GM19467 (cell line): Measurements from ENCODE around the gene ART5.
"Not testable (repeated sequence)": the region's sequence is repeated elsewhere in the genome, so short reads cannot be mapped to it uniquely, and the experiment has no call there.

Experiments
- ATAC-seq: cut with Tn5 transposase; IDR thresholded peaks from one replicate; pipeline ENCODE4 v1.9.1; 2021; ENCODE audit warnings: mild to moderate bottlenecking, moderate library complexity; ENCODE audit not compliant: unreplicated experiment

The ART5 gene

GRCh38 chr11:3623767-3624458 is 17.9 kb downstream of the ART5 start:
- ATAC-seq: no peak

GRCh38 chr11:3623121-3623520 is 18.7 kb downstream of the ART5 start:
- ATAC-seq: no peak

- no peak for ATAC-seq
These were observed 19.3 kb downstream of the ART5 start for GRCh38 chr11:3622521-3622920.

GRCh38 chr11:3617990-3618389 is 23.8 kb downstream of the ART5 start:
- no peak for ATAC-seq

GRCh38 chr11:3616721-3617460 is 24.9 kb downstream of the ART5 start:
- no peak for ATAC-seq

- ATAC-seq: no peak
These were observed 25.8 kb downstream of the ART5 start for GRCh38 chr11:3615998-3616397.

GRCh38 chr11:3614742-3615171 is 27.0 kb downstream of the ART5 start:
- ATAC-seq: no peak

GRCh38 chr11:3613998-3614741 is 27.6 kb downstream of the ART5 start:
- ATAC-seq: no peak

- ATAC-seq: no peak
These were observed 29.7 kb downstream of the ART5 start for GRCh38 chr11:3611976-3612678.

- ATAC-seq: no peak
These were observed 30.9 kb downstream of the ART5 start for GRCh38 chr11:3610846-3611245.

- ATAC-seq: no peak
These were observed 32.2 kb downstream of the ART5 start for GRCh38 chr11:3609416-3610265.

- ATAC-seq: no peak
These were observed 36.0 kb downstream of the ART5 start for GRCh38 chr11:3605771-3606203.

- no peak for ATAC-seq
These were observed 36.5 kb downstream of the ART5 start for GRCh38 chr11:3605283-3605662.

- no peak for ATAC-seq
These were observed 37.6 kb downstream of the ART5 start for GRCh38 chr11:3604167-3604566.

GRCh38 chr11:3600201-3600600 is 41.6 kb downstream of the ART5 start:
- ATAC-seq: not testable (repeated sequence)

- not testable (repeated sequence) for ATAC-seq
These were observed 44.0 kb downstream of the ART5 start for GRCh38 chr11:3597743-3598142.

GRCh38 chr11:3591326-3591725 is 50.5 kb downstream of the ART5 start:
- ATAC-seq: not testable (repeated sequence)

GRCh38 chr11:3590193-3590592 is 51.6 kb downstream of the ART5 start:
- ATAC-seq: not testable (repeated sequence)

GRCh38 chr11:3588776-3589175 is 53.0 kb downstream of the ART5 start:
- ATAC-seq: not testable (repeated sequence)
